ENCODE results near the gene ATP6V1E1.
"Not testable (repeated sequence)": the region's sequence is repeated elsewhere in the genome, so short reads cannot be mapped to it uniquely, and the experiment has no call there.

DNA sequence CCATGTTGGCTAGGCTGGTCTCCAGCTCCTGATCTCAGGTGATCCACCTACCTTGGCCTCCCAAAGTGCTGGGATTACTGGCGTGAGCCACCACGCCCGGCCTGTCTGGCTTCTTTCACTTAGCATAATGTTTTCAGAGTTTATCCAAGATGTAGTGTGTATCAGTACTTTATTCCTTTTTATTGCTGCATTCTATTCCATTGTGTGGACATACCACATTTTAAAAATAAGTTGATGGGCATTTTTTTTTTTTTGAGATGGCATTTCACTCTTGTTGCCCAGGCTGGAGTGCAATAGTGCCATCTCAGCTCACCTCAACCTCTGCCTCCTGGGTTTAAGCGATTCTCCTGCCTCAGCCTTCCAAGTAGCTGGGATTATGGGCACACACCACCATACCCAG is 13.8 kb upstream of the ATP6V1E1 start:
- not testable (repeated sequence) for TF ChIP-seq FOXK1 (CRISPR knock-in tag; IDR thresholded peaks at IDR 0.05; ENCODE audit: borderline replicate concordance, low read depth); POLR2AphosphoS5 (IDR thresholded peaks at IDR 0.05; ENCODE audit: low read depth, low read length); YY1 (IDR thresholded peaks at IDR 0.05; ENCODE audit: insufficient read depth, insufficient replicate concordance, low read depth, low read length); TBP (CRISPR knock-in tag; IDR thresholded peaks at IDR 0.05); AKAP8 (CRISPR knock-in tag; IDR thresholded peaks at IDR 0.05); SUZ12 (IDR thresholded peaks at IDR 0.05; ENCODE audit: low read depth, low read length); ZNF143 (CRISPR knock-in tag; IDR thresholded peaks at IDR 0.05); PRPF4 (IDR thresholded peaks at IDR 0.05; ENCODE audit: low read depth, low read length, poor library complexity, severe bottlenecking); POLR2A (IDR thresholded peaks at IDR 0.05; ENCODE audit: insufficient read depth in 1 of 2, low read depth in 2 of 2, low read length in 2 of 2); PCBP1 (IDR thresholded peaks at IDR 0.05; ENCODE audit: borderline replicate concordance, low read depth, low read length); ZNF274 (CRISPR knock-in tag; IDR thresholded peaks at IDR 0.05)
- TF ChIP-seq, protein P1, sequence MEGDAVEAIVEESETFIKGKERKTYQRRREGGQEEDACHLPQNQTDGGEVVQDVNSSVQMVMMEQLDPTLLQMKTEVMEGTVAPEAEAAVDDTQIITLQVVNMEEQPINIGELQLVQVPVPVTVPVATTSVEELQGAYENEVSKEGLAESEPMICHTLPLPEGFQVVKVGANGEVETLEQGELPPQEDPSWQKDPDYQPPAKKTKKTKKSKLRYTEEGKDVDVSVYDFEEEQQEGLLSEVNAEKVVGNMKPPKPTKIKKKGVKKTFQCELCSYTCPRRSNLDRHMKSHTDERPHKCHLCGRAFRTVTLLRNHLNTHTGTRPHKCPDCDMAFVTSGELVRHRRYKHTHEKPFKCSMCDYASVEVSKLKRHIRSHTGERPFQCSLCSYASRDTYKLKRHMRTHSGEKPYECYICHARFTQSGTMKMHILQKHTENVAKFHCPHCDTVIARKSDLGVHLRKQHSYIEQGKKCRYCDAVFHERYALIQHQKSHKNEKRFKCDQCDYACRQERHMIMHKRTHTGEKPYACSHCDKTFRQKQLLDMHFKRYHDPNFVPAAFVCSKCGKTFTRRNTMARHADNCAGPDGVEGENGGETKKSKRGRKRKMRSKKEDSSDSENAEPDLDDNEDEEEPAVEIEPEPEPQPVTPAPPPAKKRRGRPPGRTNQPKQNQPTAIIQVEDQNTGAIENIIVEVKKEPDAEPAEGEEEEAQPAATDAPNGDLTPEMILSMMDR (CRISPR knock-in tag; IDR thresholded peaks at IDR 0.05), result not testable (repeated sequence)
- TF ChIP-seq, protein P2, sequence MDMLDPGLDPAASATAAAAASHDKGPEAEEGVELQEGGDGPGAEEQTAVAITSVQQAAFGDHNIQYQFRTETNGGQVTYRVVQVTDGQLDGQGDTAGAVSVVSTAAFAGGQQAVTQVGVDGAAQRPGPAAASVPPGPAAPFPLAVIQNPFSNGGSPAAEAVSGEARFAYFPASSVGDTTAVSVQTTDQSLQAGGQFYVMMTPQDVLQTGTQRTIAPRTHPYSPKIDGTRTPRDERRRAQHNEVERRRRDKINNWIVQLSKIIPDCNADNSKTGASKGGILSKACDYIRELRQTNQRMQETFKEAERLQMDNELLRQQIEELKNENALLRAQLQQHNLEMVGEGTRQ (IDR thresholded peaks at IDR 0.05; ENCODE audit: low read depth, low read length), result not testable (repeated sequence)
- TF ChIP-seq, protein P2 (CRISPR knock-in tag; IDR thresholded peaks at IDR 0.05; ENCODE audit: borderline replicate concordance), result not testable (repeated sequence)

All from HepG2 (cell line).